WI38 (cell line): Measurements from ENCODE around the gene CHAC1.
A peak's percentile ranks its signal among the peaks of the same experiment; 100 is the strongest.

Experiments used
- H3K4me3 ChIP-seq: 2 replicates; pipeline ENCODE4 v1.5.1; 2011; ENCODE audit warnings: low read depth, mild to moderate bottlenecking, control low read depth, low read length
- TF ChIP-seq, protein P1 (sequence below): IDR thresholded peaks from 2 replicates; pipeline ENCODE4 v1.5.1; 2012; ENCODE audit warnings: low read depth, mild to moderate bottlenecking, control low read depth, low read length

CHAC1 gene

DNA sequence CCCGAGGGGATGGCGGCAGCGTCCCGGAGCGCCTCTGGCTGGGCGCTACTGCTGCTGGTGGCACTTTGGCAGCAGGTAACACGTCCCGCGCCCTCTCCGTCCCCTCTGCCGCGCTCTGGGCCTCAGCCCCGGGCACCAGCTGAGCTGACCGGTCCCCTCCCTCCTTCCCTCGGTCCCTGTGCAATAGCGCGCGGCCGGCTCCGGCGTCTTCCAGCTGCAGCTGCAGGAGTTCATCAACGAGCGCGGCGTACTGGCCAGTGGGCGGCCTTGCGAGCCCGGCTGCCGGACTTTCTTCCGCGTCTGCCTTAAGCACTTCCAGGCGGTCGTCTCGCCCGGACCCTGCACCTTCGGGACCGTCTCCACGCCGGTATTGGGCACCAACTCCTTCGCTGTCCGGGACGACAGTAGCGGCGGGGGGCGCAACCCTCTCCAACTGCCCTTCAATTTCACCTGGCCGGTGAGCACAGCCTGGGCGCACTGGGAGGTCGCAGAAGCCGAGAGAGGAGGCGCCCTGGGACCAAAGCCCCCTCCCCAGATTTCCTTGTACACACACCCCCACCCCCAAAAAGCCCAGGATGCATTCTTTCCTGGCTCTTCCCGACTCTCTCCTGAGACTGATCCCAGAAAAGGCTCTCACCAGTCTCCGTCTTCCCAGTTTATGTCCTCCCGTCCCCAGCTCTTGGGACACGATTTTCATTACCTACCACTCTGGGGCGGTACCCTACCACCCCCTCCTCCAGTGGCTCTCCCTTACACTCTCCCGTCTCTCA lies 23.4 kb upstream of the CHAC1 start:
- H3K4me3 ChIP-seq: peak overlapping the region; percentile 78
- TF ChIP-seq, protein P1, sequence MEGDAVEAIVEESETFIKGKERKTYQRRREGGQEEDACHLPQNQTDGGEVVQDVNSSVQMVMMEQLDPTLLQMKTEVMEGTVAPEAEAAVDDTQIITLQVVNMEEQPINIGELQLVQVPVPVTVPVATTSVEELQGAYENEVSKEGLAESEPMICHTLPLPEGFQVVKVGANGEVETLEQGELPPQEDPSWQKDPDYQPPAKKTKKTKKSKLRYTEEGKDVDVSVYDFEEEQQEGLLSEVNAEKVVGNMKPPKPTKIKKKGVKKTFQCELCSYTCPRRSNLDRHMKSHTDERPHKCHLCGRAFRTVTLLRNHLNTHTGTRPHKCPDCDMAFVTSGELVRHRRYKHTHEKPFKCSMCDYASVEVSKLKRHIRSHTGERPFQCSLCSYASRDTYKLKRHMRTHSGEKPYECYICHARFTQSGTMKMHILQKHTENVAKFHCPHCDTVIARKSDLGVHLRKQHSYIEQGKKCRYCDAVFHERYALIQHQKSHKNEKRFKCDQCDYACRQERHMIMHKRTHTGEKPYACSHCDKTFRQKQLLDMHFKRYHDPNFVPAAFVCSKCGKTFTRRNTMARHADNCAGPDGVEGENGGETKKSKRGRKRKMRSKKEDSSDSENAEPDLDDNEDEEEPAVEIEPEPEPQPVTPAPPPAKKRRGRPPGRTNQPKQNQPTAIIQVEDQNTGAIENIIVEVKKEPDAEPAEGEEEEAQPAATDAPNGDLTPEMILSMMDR: no peak

DNA sequence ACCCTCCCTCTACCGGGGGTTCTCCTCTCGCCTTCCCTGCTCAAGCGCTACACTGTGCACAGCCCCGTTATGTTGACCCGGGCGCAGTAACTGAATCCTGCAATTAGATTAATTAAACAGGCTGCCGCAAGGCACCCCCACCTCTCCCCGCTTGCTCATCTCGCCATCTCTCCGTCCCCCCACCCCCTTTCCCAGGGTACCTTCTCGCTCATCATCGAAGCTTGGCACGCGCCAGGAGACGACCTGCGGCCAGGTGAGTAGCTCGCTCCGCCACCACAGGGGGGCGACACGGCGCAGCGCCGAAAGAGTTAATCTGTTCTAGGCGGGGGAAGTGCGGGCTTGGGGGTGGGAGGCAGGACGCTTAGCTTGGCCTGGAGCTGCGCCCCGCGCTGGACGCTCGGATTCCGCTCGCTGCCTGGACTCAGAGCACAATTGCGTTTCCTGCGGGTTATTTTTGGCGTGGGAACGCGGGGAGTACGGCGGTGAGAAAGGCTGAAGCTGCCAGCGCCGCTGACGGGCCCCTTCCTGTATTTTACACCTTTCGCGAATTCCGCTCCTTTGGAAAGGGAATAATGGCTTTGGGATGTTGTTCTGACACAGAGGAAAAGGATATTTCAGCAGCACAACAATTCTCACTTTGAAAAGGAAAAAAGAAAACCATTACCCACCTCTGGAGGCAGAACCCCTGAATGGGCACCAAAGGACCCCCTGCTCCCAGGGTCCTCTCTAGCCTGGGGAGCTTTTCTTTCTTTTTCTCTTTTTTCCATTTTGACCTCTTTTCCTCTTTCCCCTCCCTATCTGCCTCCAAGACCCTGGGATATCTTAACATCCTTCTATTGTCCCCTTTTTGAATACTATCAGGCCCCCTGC lies 22.6 kb upstream of the CHAC1 start:
- TF ChIP-seq, protein P1: peak; percentile 65

DNA sequence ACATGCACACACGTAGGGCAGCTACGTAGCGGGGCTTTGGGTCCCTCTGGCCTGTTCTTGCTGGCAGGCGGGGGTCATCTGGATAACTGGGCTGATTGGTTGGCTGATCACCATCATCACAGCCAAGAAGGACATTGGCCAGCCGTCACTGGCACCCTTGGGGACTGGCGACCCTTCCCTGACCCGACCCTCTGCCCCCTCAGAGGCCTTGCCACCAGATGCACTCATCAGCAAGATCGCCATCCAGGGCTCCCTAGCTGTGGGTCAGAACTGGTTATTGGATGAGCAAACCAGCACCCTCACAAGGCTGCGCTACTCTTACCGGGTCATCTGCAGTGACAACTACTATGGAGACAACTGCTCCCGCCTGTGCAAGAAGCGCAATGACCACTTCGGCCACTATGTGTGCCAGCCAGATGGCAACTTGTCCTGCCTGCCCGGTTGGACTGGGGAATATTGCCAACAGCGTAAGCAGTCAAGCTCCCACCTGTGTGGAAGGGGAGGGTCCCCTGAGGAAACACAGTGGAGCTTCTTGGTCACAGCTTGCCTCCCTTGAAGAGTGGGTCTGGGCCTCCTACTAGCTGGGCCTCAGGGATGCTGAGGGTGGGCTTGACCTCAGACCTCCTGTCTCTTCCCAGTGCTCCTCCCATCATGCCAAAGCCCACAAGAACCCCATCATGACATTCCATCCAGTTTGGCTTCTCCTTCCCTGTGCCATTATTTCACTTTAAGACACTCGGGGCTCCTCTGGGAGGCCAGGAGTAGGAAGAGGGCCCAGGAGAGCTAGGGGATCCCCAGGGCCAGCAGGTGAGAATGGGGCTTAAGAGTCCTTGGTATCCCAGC lies 21.8 kb upstream of the CHAC1 start:
- H3K4me3 ChIP-seq: peak overlapping the region; percentile 78
- TF ChIP-seq, protein P1: no peak

More for the DNA sequence above, 22.6 kb upstream of the CHAC1 start:
- peak overlapping the region; percentile 78 for H3K4me3 ChIP-seq

DNA sequence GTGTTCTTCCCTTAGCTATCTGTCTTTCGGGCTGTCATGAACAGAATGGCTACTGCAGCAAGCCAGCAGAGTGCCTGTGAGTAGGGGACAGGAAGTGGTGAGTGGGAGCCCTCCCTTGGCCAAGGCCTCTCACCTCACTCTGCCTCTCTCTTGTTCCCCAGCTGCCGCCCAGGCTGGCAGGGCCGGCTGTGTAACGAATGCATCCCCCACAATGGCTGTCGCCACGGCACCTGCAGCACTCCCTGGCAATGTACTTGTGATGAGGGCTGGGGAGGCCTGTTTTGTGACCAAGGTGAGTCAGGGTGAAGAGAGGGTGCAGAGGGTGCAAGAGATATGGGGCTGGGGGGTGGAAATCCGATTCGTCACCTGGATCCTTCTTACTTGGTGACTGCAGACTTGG lies 21.1 kb upstream of the CHAC1 start:
- peak overlapping the region; percentile 78 for H3K4me3 ChIP-seq
- TF ChIP-seq, protein P1: no peak

DNA sequence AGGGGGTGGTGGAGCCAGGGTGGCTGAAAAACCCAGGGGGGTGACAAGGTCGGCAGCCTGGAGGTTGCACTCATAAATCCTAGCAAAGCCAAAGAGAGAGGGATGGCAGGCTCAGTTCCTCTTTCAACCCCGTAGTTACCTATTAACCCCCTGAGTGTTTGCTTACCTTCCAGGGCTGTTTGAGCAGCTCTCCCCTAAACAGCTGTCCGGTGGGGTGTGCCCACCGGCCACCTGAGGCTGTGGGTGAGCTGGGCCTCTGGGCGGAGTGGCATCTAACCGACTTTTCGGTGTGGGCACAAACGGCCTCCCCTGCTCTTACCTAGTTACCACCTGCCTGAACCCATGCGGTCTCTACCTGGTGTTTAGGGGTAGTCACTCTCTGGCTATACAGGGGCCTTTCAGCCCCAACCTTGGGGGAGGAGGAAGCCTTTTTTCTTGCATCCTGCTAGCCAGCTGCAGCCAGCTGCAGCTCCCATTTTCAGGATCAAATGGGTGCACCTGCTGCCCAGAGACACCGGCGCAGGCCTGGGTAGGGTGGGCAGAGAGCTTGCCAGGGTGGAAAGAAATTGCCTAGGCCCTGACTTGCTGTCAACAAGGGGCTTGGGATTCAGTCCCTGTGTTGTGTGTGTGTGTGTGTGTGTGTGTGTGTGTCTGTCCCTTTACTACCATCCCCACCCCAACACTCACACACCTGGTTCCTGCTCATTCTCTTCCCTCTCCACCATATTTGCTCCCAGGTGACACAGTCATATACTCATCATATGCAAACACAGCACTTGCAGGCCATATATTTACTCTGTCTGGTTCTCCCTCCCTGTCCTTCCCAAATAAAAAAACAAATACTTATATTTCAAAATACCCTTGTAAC lies 20.4 kb upstream of the CHAC1 start:
- H3K4me3 ChIP-seq: peak overlapping the region; percentile 78; the same call in 1 of the 2 replicates
- TF ChIP-seq, protein P1: no peak

DNA sequence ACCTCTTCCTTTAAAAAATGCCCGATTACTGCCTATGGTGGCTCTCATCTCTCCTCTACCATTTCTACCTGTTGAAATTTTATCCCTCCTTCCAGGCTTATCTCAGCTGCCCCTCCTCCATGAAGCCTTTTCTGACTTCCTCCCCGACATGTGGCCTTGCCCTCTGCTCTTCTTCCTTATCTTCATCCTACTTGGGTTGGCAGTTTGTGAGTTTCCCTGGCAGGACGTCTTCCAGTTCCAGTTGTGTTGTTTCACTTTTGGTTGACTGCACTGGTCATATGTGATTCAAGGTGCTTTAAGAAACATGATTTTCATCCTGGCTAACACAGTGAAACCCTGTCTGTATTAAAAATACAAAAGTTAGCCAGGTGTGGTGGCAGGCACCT lies 19.8 kb upstream of the CHAC1 start:
- TF ChIP-seq, protein P1: no peak
- H3K4me3 ChIP-seq: no peak overlapping the region
